GM21529 (cell line): ENCODE results near the gene PRRG2.
"Not testable (repeated sequence)": the region's sequence is repeated elsewhere in the genome, so short reads cannot be mapped to it uniquely, and the experiment has no call there.

Experiments
- ATAC-seq: cut with Tn5 transposase; IDR thresholded peaks from one replicate; pipeline ENCODE4 v1.9.1; 2021; ENCODE audit not compliant: unreplicated experiment

PRRG2 gene

DNA sequence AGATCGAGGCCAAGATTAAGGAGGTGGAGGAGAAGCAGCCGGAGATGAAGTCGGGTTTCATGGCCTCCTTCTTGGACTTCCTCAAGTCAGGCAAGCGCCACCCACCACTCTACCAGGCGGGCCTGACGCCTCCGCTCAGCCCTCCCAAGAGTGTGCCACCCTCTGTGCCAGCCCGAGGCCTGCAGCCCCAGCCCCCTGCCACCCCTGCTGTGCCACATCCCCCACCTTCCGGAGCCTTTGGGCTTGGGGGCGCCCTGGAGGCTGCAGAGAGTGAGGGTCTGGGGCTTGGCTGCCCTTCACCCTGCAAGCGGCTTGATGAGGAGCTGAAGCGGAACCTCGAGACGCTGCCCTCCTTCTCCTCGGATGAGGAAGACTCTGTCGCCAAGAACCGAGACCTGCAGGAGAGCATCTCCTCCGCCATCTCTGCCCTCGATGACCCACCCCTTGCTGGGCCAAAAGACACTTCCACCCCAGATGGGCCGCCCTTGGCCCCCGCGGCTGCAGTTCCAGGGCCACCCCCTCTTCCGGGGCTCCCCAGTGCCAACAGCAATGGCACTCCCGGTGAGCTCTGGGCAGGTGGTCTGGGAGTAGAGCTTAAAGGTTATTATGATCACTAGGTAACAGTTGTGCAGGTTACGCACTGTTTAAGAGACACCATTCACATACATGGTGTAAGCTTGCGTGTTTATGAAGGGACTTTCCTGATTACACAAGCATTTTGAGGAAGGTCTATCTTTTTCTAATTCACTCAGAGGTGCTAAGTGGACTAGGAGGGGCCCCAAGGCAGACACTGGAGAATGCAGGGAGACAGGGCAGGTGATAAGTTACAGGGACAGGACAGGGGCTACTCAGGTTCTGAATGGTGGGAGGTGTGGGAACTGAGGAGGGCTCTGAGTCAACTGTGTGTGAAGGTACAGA is 18.5 kb downstream of the PRRG2 start:
- no peak for ATAC-seq

DNA sequence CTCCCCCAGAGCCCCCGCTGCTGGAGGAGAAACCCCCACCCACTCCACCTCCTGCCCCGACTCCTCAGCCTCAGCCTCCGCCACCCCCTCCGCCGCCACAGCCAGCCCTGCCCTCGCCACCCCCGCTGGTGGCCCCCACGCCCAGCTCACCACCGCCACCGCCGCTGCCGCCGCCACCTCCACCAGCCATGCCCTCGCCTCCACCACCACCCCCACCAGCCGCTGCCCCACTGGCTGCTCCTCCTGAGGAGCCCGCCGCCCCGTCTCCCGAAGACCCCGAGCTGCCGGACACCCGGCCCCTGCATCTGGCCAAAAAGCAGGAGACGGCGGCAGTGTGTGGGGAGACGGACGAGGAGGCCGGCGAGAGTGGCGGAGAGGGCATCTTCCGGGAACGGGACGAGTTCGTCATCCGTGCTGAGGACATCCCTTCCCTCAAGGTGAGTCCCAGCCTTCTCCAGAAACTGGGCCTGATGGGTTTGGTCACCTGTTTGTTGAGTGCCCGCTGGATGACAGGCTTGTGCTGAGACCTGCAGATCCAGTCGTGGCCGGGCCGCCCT is 20.4 kb downstream of the PRRG2 start:
- no peak for ATAC-seq

DNA sequence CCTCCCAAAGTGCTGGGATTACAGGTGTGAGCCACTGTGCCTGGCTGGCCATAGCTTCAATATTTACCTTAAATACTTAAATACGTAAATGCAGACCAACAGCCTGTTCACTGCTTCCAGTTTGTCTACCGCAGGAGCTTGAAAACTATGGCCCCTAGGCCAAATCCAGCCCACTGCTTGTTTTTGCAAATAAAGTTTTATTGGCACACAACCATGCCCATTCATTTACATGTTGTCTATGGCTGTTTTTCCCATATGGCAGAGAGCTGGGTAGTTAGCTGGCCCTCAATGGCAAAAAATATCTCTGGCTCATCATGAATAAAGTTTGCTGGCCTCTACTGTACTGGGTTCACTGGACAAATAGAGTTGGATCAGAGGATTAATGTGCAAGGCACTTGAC is 21.7 kb downstream of the PRRG2 start:
- ATAC-seq, result no peak

DNA sequence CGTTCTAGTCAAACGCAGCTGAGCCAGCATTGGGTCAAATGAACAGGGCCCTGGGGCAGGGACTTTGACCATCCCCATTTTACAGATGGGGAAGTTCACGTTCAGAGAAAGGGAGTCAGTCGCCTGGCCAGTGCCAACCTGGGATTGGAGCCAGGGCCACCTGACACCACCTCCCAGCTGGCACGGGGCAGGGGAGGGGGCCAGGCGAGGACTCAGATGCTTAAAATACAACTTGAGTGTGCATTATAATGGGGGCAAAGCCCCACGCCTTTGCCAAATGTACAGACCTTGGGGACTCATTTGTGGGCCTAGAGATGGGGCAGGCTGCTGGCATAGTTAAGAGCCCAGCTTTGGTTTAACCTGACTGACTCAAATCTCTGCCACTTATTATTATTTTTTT is 24.5 kb downstream of the PRRG2 start:
- no peak for ATAC-seq

DNA sequence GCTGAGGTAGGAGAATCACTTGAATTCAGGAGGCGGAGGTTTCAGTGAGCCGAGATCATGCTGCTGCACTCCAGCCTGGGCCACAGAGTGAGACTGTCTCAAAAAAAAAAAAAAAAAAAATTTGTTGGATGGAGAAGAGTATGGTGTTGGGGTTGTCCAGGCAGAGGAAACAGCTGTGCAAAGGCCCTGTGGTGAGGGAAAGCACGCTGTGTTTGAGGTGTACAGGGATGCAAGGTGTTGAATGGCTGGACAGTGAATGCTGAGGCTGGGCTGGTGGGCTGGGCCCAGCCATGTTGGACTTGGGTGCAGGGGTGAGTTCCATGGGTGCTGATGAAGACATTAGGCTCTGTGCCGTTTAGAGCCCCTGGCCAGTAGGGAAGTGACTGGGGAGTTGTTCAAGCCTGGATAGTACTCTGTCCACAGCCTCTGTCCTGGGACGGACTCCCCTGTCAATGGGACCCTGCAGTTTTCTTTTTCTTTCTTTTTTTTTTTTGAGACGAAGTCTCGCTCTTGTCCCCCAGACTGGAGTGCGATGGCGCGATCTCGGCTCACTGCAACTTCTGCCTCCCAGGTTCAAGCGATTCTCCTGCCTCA is 28.5 kb downstream of the PRRG2 start:
- ATAC-seq, result no peak

DNA sequence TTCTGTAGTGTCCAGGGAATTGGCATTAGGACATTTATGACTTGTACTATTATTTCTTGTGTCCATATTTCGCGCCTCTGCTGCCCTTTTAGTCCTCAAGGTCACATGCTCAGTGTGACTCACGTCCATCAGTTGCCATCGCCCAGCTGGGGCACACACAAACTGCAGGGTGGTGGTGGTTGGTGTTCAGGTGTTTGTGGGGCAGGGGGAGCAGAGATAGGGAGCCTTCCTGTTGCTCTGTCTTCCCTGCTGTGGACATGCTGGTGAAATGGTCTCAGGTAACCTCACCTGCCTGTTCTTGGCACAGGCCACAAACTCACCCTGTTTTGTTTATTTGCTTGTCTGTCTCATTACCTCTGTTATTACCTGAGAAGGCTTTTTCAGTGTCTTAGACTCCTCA is 32.3 kb downstream of the PRRG2 start:
- no peak for ATAC-seq

DNA sequence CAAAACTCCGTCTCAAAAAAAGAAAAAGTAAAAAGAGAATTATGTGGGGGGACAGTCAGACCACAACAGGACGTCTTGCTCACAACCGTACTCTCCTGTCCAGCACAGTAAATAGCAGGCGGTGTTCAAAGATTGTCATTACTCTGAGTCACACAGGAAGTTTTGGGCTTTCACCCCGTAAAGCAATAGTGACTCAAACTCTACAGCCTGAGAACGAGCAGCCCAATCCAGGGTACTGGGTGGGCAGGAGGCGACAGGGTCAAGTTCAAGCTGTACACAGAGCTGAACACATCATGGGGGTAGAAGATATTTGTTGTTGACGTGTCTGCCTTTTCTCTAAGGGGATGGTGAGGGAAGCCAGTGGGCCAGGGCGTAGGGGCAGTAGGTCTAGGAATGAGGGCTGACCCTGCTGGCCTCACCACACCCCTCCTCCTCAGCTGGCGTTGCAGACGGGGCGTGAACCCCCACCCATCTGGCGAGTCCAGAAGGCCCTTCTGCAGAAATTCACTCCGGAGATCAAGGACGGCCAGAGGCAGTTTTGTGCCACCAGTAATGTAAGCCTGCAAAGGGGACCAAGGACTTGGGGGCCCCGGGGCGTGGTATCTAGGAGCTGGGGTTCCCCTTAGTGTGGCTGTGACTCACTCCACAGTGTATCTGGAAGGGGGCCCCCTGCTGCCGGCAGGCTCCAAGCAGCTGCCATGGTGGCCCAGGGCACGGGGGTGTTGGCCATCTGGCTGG is 33.1 kb downstream of the PRRG2 start:
- ATAC-seq, result no peak

DNA sequence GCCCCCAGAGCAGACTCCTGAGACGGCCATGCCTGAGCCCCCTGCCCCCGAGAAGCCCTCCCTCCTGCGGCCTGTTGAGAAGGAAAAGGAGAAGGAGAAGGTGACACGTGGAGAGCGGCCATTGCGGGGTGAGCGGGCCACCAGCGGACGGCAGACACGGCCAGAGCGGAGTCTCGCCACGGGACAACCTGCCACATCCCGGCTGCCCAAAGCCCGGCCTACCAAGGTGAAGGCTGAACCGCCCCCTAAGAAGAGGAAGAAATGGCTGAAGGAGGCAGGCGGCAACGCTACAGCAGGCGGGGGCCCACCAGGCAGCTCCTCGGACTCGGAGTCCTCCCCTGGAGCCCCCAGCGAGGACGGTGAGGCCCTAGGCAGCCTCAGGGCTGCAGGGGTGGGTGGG is 34.7 kb downstream of the PRRG2 start:
- no peak for ATAC-seq

DNA sequence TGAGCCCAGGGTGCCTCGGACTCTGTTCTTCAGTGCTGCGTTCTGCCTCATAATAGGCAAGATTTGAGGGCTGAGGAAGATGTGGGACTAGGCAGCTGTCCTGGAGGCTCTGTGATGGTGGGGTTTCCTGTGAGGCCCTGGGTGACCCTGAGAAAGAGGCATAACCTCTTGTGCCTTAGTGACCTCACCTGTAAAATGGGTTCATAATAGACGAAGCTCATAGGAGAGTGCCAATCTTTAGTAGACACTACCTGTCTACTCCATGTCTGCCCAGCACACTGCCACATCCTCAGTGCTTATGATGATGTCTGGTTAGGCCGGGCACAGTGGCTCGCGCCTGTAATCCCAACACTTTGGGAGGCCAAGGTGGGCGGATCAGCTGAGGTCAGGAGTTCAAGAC is 35.4 kb downstream of the PRRG2 start:
- no peak for ATAC-seq

DNA sequence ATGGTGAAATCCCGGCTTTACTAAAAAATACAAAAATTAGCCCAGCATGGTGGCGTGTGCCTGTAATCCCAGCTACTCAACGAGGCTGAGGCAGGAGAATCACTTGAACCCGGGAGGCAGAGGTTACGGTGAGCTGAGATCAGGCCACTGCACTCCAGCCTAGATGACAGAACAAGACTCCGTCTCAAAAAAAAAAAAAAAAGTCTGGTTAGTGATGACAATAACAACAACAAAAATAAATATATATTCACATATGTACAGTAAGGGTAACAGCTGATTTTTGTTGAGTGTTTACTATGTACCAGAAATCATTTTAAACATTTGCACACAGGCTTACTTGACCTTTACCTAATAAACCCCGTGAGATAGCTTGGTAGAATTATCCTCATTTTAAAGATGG is 35.8 kb downstream of the PRRG2 start:
- no peak for ATAC-seq

DNA sequence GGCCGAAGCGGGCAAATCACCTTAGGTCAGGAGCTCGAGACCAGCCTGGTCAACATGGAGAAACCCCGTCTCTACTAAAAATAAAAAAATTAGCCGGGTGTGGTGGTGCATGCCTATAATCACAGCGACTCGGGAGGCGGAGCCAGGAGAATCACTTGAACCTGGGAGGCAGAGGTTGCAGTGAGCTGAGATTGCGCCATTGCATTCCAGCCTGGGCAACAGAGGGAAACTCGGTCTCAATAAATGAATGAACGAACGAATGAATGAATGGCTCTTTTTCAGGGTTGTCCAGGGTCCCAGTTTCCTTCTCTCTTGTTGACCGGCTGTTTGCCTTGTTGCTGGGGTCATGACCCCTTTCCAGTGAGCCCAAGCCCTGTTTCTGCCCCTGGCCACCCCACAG is 36.7 kb downstream of the PRRG2 start:
- ATAC-seq, result not testable (repeated sequence)

DNA sequence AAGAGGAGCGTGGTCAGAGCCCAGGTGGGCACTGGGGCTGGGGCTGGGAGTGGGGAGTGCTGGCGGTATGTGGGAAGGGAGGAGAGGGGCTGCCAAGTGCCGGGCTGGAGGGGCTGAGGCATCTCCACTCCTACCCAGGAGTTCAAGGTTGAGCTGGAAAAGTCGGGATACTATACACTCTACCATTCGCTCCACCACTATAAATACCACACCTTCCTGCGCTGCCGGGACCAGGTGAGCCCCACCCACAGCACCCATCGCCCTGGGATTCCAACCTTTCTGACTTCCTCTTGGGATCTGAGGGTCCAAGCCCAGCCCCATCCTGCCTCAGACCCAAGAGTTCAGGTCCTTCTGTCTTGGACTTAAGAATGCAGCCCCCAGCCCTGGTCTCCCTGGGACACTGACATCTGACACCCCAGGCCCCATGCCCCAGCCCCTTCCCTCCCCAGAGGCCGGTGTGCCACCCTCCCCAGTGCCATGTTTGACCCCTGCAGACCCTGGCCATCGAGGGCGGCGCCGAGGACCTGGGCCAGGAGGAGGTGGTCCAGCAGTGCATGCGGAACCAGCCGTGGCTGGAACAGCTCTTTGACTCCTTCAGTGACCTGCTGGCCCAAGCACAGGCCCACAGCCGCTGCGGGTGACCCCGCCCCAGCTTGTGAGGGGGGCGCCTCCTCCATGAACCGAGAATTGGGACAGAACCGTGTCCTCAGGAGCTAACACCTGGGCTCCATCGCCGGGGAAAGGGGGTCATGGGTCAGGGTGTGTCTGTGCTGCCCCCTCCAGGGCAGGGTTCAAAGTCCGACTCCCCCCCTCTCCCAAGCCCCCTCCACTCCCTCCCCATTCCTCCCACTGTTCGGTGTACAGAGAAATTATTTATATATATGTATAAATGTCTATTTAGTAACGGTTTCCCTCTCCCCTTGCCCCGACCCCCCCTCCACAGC is 44.1 kb downstream of the PRRG2 start:
- no peak for ATAC-seq

DNA sequence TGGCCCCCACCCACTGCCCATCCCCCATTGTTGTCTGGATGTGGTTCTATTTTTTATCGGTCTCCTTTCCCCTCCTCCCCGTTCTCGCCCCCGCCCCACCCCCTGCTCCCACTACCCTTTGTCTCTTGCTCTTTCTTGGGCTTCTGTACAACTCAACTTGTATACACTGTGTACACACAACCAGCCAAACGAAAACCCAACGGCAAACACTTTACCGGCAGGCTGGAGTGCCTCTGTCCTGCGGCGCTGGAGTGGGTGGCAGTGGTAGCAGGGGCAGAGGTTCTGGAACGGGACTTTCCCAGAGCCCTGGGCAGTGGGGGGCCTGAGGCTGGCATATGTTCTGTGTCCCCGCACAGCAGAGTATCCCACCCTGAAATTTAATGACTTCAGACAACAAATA is 45.1 kb downstream of the PRRG2 start:
- ATAC-seq, result no peak

DNA sequence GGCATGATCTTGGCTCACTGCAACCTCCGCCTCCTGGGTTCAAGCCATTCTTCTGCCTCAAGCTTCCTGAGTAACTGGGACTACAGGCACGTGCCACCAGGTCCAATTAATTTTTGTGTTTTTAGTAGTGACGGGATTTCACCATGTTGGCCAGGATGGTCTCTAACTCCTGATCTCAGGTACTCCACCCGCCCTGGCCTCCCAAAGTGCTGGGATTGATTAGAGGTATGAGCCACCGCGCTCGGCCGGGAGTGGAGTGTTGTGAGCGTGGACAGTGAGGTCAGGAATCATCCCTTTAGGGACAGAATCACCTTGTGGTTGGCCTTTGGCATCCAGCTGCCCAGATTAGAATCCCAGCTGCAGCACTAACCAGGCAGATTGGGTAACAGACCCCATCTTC is 48.5 kb downstream of the PRRG2 start:
- no peak for ATAC-seq

DNA sequence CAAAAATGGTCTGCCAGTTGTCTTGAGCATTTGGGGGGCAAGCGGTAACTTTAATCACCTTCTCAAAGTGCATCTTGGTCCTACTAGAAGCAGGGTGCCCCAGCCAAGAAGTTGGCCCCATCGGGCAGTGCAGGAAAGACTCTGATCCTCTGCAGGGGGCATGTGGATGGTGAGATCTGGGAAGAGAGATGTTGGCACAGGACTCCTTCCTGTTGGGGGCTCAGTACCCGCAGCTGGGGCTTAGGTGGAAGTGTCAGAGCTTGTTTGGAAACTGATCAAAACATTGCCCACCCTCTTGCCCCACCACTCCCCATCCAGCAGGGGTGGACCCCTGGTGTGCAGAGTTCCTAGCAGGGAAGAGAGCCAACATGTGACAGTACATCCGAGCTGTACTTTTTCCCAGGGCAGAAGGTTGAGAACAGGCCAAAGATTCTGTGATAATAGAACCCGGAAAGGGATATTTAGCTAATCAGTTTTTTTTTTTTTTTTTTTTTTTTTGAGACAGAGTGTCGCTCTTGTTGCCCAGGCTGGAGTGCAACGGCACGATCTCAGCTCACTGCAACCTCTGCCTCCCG is 50.0 kb downstream of the PRRG2 start:
- no peak for ATAC-seq

DNA sequence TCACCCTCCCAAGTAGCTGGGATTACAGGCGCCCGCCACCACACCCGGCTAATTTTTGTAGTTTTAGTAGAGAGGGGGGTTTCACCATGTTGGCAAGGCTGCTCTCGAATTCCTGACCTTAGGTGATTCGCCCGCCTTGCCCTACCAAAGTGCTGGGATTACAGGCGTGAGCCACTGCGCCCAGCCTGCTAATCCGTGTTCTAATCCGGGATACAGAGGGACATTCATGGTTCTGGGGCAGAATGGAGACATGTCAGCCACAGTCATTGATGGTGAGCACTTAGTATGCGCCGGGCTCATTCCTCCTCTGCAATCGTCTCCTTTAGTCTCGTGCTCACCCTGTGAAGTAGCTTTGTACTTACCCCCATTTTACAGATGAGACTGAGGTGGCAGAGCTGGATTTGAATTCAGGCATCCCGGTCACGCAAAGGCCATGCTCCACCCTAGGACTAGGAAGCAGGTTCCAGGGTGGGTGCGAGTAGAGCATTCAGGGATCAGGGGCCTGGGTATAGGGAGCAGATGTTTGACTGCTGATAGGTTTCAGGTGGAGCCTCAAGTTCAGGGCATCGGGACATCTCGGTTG is 50.6 kb downstream of the PRRG2 start:
- no peak for ATAC-seq

DNA sequence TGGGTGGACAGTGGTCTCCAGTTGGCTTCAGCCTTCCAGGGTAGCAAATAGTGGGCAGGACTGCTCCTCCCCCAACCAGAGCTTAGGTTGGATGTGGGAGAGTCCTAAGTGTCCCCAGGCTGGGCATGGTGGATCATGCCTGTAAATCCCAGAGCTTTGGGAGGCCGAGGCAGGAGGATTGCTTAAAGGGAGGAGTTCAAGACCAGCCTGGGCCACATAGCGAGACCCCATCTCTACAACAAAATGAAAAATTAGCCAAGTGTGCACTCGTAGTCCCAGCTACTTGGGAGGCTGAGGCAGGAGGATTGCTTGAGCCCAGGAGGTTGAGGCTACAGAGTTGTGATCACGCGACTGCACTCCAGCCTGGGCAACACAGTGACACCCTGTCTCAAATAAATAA is 51.5 kb downstream of the PRRG2 start:
- ATAC-seq, result no peak

DNA sequence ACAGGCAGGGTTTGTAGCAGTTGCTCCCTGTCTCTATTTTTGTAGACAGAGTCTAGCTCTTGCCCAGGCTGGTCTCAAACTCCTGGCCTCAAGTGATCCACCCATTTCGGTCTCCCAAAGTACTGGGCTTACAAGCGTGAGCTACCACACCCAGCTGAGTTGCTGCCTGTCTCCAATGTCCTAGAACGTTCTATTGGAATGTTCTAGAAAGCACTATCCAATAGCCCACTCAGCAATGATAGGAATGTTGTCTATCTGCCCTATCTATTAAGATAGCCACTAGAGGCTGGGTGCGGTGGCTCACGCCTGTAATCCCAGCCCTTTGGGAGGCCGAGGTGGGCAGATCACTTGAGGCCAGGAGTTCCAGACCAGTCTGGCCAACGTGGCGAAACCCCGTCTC is 52.2 kb downstream of the PRRG2 start:
- ATAC-seq, result not testable (repeated sequence)

DNA sequence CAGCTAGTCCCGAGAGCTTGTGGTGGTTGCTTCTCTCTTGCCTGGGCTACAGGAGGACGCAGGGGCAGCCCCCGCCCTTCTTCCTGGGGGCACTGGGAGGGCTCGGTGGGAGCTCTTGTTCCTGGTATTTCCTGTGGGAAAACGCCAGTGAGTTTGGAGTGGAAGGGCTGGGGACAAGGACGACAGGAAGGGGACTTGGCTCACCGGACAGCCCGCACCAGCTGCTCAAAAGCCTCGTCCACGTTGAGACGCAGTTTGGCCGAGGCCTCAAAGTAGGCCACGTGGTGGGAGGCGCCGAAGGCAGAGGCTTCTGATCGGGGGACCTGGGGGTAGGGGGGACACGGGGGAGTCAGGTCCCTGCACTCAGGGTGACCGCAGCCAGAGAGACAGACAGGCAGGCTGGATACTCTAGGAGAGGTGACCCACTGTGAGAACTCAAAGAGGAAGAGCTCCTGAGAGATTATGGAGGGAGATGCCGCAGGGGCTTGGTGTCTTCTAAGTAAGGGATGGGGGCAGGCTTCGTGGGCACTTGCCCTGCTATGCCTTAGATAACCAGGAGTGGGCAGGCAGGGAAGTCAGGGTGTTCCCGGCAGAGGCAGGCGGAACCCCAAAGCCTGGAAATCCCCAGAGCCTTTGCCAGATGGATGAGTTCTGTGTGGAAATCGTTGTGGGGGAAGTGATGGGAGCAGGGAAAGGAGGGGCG is 54.6 kb downstream of the PRRG2 start:
- ATAC-seq, result no peak
